Endothelial cell (in vitro differentiated cells): ENCODE data around the gene RGS10. TPM values are rescaled to one million over a fixed set of nuclear protein-coding genes. Genes with fewer than 3 reads are reported as not detected.

Experiments
- DNase-seq: peaks from one replicate; pipeline ENCODE4 v3.0.0; 2021; ENCODE audit warnings: low spot score
- H3K27ac Mint-ChIP-seq: one replicate; pipeline ENCODE4 v1.8.0; 2021; ENCODE audit warnings: mixed read lengths, inconsistent platforms; ENCODE audit not compliant: unreplicated experiment
- H3K27me3 Mint-ChIP-seq: one replicate; pipeline ENCODE4 v1.8.0; 2021; ENCODE audit warnings: mild to moderate bottlenecking, moderate library complexity, mixed read lengths, inconsistent platforms; ENCODE audit not compliant: unreplicated experiment
- H3K36me3 Mint-ChIP-seq: one replicate; pipeline ENCODE4 v1.8.0; 2021; ENCODE audit warnings: mild to moderate bottlenecking, low read depth, mixed read lengths, inconsistent platforms; ENCODE audit not compliant: unreplicated experiment
- H3K4me1 Mint-ChIP-seq: one replicate; pipeline ENCODE4 v1.8.0; 2021; ENCODE audit warnings: mild to moderate bottlenecking, mixed read lengths, inconsistent platforms; ENCODE audit not compliant: unreplicated experiment
- H3K4me3 Mint-ChIP-seq: one replicate; pipeline ENCODE4 v1.8.0; 2021; ENCODE audit warnings: mild to moderate bottlenecking, mixed read lengths, inconsistent platforms; ENCODE audit not compliant: unreplicated experiment
- H3K9me3 Mint-ChIP-seq: one replicate; pipeline ENCODE4 v1.8.0; 2021; ENCODE audit warnings: mixed read lengths, inconsistent platforms; ENCODE audit not compliant: unreplicated experiment
- total RNA-seq: library from RNA; stranded (reverse); fragmentation: NEBNext Ultra II Directional; extraction: Animal tissue kit (Norgen Biotek cat#: 25700); gene quantifications from one replicate; pipeline ENCODE4 v1.2.1, GENCODE V29; 2021; ENCODE audit not compliant: unreplicated experiment
- TF ChIP-seq, protein P1 (sequence below): fragments of 200-600 bp; sonication (generic); IDR thresholded peaks from one replicate; pipeline ENCODE4 v1.5.0; 2021; ENCODE audit warnings: antibody characterized with exemption; ENCODE audit not compliant: unreplicated experiment

Gene RGS10
- total RNA-seq, 1 donor from 2014 or later, result 20.0 TPM

DNA sequence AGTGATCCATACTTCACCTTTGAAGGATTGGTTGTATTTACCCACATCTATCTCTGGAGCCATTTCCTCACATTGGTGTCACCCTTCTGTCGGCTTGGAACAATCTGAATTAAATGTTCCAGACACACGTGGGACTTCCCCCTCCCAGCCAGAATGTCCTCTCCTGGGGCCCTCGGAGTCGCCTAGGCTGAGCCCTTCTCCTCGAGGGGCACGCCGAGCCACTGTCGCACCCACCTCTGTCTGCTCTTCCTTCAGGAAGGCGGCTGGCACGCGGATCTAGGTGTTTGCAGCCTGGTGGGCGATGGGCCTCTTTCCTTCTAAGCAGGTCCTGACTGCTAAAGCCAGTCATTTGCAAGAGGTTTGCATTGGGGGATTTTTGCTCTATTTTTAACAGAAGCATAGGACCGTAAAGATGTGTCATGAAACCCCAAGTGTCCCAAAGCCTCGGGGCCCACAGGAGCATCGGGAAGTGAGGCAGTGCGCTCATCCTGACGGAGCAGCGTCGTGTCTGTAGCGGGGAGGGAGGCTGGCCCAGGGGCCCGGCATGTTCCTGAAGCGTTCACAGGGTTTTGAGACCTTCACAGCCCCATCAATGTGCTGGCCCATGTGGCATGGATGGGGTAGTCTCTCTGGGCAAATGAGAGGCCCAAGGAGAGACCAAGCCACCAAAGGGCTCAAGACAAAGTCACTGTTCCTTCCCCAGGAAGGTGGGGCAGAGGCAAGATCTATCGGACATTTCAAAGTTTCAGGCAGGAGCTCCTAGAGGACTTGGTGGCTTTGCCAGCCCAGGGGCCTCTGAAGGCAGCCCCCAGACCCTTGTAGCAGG, 86.7 kb downstream of the RGS10 start:
- H3K27me3 Mint-ChIP-seq, result peaks cover 13% of the 10 kb centered on the region
- H3K9me3 Mint-ChIP-seq, result no peaks in the 10 kb centered on the region
- H3K36me3 Mint-ChIP-seq, result peaks cover 34% of the 10 kb centered on the region
- peaks cover 10% of the 10 kb centered on the region for H3K4me1 Mint-ChIP-seq
- peak overlapping the region; percentile 73 for H3K4me3 Mint-ChIP-seq
- H3K27ac Mint-ChIP-seq, result no peak overlapping the region
- TF ChIP-seq, protein P1, sequence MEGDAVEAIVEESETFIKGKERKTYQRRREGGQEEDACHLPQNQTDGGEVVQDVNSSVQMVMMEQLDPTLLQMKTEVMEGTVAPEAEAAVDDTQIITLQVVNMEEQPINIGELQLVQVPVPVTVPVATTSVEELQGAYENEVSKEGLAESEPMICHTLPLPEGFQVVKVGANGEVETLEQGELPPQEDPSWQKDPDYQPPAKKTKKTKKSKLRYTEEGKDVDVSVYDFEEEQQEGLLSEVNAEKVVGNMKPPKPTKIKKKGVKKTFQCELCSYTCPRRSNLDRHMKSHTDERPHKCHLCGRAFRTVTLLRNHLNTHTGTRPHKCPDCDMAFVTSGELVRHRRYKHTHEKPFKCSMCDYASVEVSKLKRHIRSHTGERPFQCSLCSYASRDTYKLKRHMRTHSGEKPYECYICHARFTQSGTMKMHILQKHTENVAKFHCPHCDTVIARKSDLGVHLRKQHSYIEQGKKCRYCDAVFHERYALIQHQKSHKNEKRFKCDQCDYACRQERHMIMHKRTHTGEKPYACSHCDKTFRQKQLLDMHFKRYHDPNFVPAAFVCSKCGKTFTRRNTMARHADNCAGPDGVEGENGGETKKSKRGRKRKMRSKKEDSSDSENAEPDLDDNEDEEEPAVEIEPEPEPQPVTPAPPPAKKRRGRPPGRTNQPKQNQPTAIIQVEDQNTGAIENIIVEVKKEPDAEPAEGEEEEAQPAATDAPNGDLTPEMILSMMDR, result no peak
- DNase-seq, result no peak

DNA sequence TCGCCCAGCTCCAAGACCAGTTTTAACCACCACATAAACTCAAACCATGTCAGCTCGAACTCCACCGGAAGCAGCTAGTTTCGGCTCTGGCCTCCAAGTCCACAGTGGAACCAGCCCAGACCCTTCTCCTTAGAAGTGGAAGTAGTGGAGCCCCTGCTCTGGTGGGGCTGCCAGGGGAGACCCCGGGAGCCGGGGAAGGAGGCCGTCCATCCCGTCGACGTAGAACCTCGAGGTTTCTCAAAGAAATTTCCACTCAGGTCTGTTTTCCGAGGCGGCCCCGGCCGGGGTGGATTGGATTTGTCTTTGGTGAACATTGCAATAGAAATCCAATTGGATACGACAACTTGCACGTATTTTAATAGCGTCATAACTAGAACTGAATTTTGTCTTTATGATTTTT, 87.5 kb downstream of the RGS10 start:
- Mint-ChIP-seq H3K27ac (peak overlapping the region; percentile 30), H3K4me1 (peaks cover 13% of the 10 kb centered on the region), H3K4me3 (no peak overlapping the region), H3K36me3 (peaks cover 38% of the 10 kb centered on the region), H3K9me3 (no peaks in the 10 kb centered on the region), H3K27me3 (peaks cover 16% of the 10 kb centered on the region)
- TF ChIP-seq, protein P1, result no peak
- DNase-seq, result no peak

DNA sequence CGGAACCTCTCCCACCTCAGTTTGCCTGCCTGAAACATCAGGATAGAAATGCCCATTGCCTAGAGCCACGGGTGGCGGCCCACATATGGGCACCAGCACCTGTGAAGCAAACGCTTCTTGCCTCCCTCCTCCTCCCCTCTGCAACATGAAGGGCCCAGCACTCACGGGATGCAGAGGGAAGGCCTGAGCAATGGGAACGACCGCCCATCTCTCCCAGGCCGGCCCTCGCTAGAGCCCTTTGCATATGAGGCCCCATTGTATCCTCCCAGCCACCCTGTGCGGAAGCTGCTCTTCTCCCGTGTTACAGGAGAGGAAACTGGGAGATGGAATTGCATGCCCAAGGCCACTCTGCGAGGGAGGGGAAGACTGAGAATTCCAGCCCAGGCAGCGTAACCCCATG, 88.2 kb downstream of the RGS10 start:
- Mint-ChIP-seq H3K27ac (no peak overlapping the region), H3K9me3 (no peaks in the 10 kb centered on the region), H3K27me3 (peaks cover 15% of the 10 kb centered on the region), H3K4me1 (peaks cover 16% of the 10 kb centered on the region), H3K36me3 (peaks cover 45% of the 10 kb centered on the region), H3K4me3 (peak overlapping the region; percentile 76)
- TF ChIP-seq, protein P1, result no peak
- no peak for DNase-seq

DNA sequence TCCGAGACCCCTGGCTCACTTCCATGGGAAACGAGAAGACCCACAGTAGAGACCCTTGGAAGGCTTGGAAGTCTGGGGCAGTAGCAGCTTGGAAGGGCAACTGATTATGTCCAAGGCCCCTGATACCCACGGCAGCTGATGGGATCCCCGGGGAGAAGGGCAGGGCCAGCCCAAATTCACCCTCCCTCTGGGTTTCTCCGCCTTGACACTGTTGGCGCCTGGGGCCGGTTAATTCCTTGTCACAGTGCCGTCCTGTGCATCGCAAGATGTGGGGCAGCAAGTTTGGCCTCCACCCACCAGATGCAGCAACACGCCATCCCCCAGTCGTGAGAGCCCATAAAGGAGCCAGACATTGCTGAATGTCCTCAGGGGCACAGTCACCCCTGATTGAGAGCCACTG, 89.2 kb downstream of the RGS10 start:
- no peak for DNase-seq
- no peaks in the 10 kb centered on the region for H3K9me3 Mint-ChIP-seq
- H3K4me3 Mint-ChIP-seq, result no peak overlapping the region
- no peak overlapping the region for H3K27ac Mint-ChIP-seq
- peaks cover 48% of the 10 kb centered on the region for H3K36me3 Mint-ChIP-seq
- peaks cover 16% of the 10 kb centered on the region for H3K4me1 Mint-ChIP-seq
- TF ChIP-seq, protein P1, result no peak
- peaks cover 19% of the 10 kb centered on the region for H3K27me3 Mint-ChIP-seq

DNA sequence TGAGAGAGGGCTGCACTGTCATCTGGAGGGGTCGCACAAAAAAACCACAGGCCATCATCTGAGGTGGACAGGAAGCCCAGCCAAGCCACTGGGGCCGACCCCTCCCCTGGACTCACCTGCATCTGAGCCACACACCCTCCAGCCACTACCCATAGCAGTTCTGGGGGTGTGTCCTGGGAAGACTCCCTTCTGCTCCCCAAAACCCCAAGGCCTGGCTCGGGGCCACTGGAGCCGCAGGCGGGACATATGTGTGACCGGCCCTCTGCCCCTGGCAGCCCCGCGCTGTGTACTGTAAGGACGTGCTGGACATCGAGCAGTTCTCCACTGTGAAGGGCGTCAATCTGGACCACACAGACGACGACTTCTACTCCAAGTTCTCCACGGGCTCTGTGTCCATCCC, 90.1 kb downstream of the RGS10 start:
- H3K36me3 Mint-ChIP-seq, result peaks cover 53% of the 10 kb centered on the region
- H3K4me1 Mint-ChIP-seq, result peaks cover 16% of the 10 kb centered on the region
- no peak overlapping the region for H3K4me3 Mint-ChIP-seq
- DNase-seq, result no peak
- TF ChIP-seq, protein P1, result no peak
- no peak overlapping the region for H3K27ac Mint-ChIP-seq
- no peaks in the 10 kb centered on the region for H3K9me3 Mint-ChIP-seq
- peaks cover 23% of the 10 kb centered on the region for H3K27me3 Mint-ChIP-seq
